Stomach (tissue), 4 donors: ENCODE results near the gene PPM1J.

Experiments used
- CTCF ChIP-seq, 7 experiments: fragments of 450-650 bp in 4 of 7; fragments of 200-600 bp in 3 of 7; sonication (generic) in 3 of 7; IDR thresholded peaks; one replicate each; pipeline ENCODE4 v1.5.1; 2016 to 2019; ENCODE audit warnings: antibody characterized with exemption in 7 of 7, control low read depth in 2 of 7, mild to moderate bottlenecking in 1 of 7
- EP300 ChIP-seq: sonication (generic); formaldehyde crosslinking; IDR thresholded peaks from one replicate; pipeline ENCODE4 v1.6.1; 2017; ENCODE audit warnings: antibody characterized with exemption
- POLR2A ChIP-seq, 4 donors: fragments of 450-650 bp; IDR thresholded peaks; one replicate each; pipeline ENCODE4 v1.6.1; 2016; ENCODE audit warnings: antibody characterized with exemption in 4 of 4, control low read depth in 2 of 4, mild to moderate bottlenecking in 1 of 4, moderate library complexity in 1 of 4
- POLR2AphosphoS5 ChIP-seq, 3 donors: sonication (generic); formaldehyde crosslinking; IDR thresholded peaks; one replicate each; pipeline ENCODE4 v1.6.1; 2016; ENCODE audit warnings: antibody characterized with exemption in 3 of 3

DNA sequence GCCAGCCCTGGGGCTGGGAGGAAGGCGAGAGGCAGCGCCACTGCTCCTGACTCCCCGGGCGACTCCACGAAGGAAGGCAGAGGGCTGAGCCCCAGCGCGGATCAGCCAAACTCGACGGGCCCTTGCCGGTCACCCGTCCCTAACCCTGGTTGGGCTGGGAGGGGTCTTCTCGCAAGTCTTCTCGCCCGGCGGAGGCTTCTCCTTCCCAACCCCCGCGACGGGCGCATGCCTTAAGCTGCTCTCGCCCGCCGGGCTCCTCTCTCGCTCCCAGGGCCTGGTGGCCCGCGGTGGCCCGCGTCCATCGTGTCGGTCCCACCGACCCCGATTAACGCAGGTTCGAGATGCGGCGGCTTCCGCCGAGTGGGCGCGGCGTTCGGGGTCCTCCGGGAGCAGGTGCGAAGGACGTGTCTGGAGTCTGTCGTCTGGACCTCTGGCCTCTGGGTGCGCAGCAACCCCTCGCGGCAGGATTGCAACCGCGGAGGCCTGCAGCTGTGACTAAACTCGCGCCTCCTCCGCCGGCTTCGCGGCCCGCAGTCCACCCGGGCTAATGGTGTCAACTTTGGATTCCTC is 29.0 kb upstream of the PPM1J start:
- TF ChIP-seq CTCF (IDR thresholded peaks at IDR 0.05) (no peak), POLR2A (IDR thresholded peaks at IDR 0.05) (no peak), POLR2AphosphoS5 (IDR thresholded peaks at IDR 0.05) (no peak), EP300 (no peak)
